GM21786 (cell line): Measurements from ENCODE around the gene SPATA9.

Source experiments
- ATAC-seq: cut with Tn5 transposase; IDR thresholded peaks from one replicate; pipeline ENCODE4 v1.9.1; 2021; ENCODE audit not compliant: unreplicated experiment

The SPATA9 gene

GRCh38 chr5:95621839-95622629, 60.8 kb downstream of the SPATA9 start:
- no peak for ATAC-seq

DNA sequence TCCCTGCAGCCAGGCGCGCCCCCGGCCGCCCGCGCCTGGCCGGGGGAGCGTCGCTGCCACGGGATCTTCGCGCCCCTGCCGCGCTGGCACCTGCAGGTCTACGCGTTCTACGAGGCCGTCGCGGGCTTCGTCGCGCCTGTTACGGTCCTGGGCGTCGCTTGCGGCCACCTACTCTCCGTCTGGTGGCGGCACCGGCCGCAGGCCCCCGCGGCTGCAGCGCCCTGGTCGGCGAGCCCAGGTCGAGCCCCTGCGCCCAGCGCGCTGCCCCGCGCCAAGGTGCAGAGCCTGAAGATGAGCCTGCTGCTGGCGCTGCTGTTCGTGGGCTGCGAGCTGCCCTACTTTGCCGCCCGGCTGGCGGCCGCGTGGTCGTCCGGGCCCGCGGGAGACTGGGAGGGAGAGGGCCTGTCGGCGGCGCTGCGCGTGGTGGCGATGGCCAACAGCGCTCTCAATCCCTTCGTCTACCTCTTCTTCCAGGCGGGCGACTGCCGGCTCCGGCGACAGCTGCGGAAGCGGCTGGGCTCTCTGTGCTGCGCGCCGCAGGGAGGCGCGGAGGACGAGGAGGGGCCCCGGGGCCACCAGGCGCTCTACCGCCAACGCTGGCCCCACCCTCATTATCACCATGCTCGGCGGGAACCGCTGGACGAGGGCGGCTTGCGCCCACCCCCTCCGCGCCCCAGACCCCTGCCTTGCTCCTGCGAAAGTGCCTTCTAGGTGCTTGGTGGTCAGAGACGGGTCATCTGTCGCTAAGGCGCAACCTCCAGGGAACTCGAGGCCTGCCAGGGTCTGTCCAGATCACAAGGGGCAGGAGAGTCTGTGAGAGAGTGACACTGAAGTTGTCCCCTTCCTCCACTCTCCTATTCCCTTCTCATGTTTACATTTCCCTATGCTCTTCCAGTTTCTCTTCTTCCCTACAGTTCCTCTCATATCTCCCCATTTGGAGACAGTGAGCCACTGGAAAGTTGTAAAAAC, 61.6 kb downstream of the SPATA9 start:
- peak; percentile 35 for ATAC-seq

DNA sequence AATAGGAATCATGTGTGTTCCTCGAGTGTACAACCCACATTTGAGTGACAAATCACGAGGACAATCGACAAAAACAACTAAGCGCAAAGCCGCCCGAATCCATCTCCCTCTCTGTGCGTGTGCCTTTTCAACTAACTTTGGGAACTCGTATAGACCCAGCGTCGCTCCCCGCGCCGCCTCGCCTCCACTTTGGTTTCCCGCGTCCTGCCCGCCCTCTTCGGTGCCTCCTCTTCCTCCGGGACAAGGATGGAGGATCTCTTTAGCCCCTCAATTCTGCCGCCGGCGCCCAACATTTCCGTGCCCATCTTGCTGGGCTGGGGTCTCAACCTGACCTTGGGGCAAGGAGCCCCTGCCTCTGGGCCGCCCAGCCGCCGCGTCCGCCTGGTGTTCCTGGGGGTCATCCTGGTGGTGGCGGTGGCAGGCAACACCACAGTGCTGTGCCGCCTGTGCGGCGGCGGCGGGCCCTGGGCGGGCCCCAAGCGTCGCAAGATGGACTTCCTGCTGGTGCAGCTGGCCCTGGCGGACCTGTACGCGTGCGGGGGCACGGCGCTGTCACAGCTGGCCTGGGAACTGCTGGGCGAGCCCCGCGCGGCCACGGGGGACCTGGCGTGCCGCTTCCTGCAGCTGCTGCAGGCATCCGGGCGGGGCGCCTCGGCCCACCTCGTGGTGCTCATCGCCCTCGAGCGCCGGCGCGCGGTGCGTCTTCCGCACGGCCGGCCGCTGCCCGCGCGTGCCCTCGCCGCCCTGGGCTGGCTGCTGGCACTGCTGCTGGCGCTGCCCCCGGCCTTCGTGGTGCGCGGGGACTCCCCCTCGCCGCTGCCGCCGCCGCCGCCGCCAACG, 62.5 kb downstream of the SPATA9 start, which contains the start of gene GPR150:
GPR150 (plus strand) TSS at position 58 of the 840 bp plus-strand sequence; CDS start at position 247, 189 bp downstream.
- ATAC-seq: peak; percentile 53

DNA sequence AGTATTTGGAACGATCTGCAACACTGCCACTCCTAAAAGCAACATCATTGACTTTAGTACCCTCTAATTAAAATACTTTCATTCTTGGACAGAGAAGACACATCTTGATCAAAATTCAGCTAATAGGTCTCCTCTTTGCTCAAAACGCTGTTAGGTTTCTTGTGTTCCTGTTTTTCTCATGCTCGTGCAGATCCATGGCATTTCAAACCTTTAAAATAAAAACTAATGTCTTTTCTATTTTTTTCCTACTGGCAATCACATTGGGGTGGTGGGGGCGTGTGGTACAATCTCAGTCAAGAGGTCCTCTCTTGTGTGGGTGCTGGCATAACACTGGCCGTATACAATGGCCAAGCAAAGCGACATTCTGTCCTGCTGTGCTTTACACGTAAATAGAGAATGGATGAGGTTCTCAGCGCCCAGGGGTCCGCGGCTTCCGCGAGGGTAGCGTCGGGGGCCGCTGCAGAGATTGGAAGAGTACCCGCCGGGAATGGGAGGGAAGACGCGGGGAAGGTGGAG, 63.2 kb downstream of the SPATA9 start:
- ATAC-seq: no peak

- no peak for ATAC-seq
These were observed 63.7 kb downstream of the SPATA9 start for GRCh38 chr5:95619096-95619495.

GRCh38 chr5:95617057-95617456, 65.7 kb downstream of the SPATA9 start:
- no peak for ATAC-seq

- peak; percentile 51 for ATAC-seq
These were observed 67.7 kb downstream of the SPATA9 start for GRCh38 chr5:95615164-95615467.

GRCh38 chr5:95613514-95613913, 69.3 kb downstream of the SPATA9 start:
- no peak for ATAC-seq

DNA sequence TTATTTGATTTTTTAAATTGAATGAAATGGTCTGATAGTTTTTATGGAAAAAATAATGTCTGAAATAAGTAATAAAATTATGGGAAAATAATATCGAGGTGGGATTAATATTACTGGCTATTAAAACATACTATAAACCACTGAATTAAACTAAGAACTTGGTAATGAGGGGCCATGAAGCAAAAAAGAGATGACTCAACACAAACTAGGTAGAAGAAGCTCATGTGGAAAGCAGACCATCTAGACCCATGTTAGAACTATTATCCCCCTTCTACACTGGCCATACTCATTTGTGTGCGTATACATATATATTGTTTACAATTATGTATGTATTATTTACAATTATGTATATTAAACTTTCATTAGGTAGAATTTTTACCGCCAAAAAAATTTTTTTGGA, 71.4 kb downstream of the SPATA9 start:
- no peak for ATAC-seq

- ATAC-seq: no peak
These were observed 72.2 kb downstream of the SPATA9 start for GRCh38 chr5:95610546-95610945.

- no peak for ATAC-seq
These were observed 73.1 kb downstream of the SPATA9 start for GRCh38 chr5:95609711-95610110.
